Mesodermal cell (in vitro differentiated cells): ENCODE measurements around the gene MAMDC4.
"Not testable (repeated sequence)": the region's sequence is repeated elsewhere in the genome, so short reads cannot be mapped to it uniquely, and the experiment has no call there.

Experiments used
- H3K27ac ChIP-seq: 2 replicates; pipeline ENCODE4 v1.7.0; 2013; ENCODE audit warnings: mild to moderate bottlenecking, low read depth, low read length, moderate library complexity; ENCODE audit not compliant: severe bottlenecking
- H3K36me3 ChIP-seq: 2 replicates; pipeline ENCODE4 v1.7.1; 2013; ENCODE audit warnings: mild to moderate bottlenecking, low read length, moderate library complexity; ENCODE audit not compliant: control insufficient read depth, insufficient read depth
- H3K4me1 ChIP-seq: one replicate; pipeline ENCODE4 v1.7.1; 2013; ENCODE audit warnings: mild to moderate bottlenecking, low read length; ENCODE audit not compliant: insufficient read depth, control insufficient read depth, poor library complexity, severe bottlenecking
- H3K4me3 ChIP-seq: 2 replicates; pipeline ENCODE4 v1.7.0; 2013; ENCODE audit warnings: low read length, control low read depth, mild to moderate bottlenecking; ENCODE audit not compliant: insufficient read depth, poor library complexity, severe bottlenecking; ENCODE audit errors: extremely low read depth
- H3K9me3 ChIP-seq: 2 replicates; pipeline ENCODE4 v1.7.1; 2013; ENCODE audit warnings: mild to moderate bottlenecking, low read length, moderate library complexity; ENCODE audit not compliant: control insufficient read depth
- WGBS, 2 experiments: methylation state at CpG; one replicate each; pipeline ENCODE4 v1.1.5; 2013; ENCODE audit warnings: missing lambda C conversion rate in 2 of 2; ENCODE audit not compliant: insufficient coverage in 2 of 2; 5-methylcytosine and 5-hydroxymethylcytosine counted together

MAMDC4 gene

GRCh38 chr9:136860933-136861873, 9.1 kb downstream of the MAMDC4 start:
- Histone ChIP-seq H3K36me3 (peaks cover 63% of the 10 kb centered on the region), H3K9me3 (no peaks in the 10 kb centered on the region), H3K4me3 (no peak overlapping the region), H3K27ac (no peak overlapping the region), H3K4me1 (peaks cover 6% of the 10 kb centered on the region)
- WGBS, 2 experiments: 97% methylated on average over 16 to 20 of the region's 22 CpGs

GRCh38 chr9:136861874-136862457, 9.8 kb downstream of the MAMDC4 start:
- Histone ChIP-seq H3K36me3 (peaks cover 63% of the 10 kb centered on the region), H3K4me3 (no peak overlapping the region), H3K4me1 (peaks cover 6% of the 10 kb centered on the region), H3K27ac (no peak overlapping the region), H3K9me3 (peaks cover 1% of the 10 kb centered on the region)
- WGBS, 2 experiments: 95 to 98% methylated on average over 19 to 23 of the region's 26 CpGs

- Histone ChIP-seq H3K4me3 (no peak overlapping the region), H3K9me3 (peaks cover 12% of the 10 kb centered on the region), H3K27ac (no peak overlapping the region), H3K4me1 (peaks cover 6% of the 10 kb centered on the region), H3K36me3 (peaks cover 58% of the 10 kb centered on the region)
- 95 to 98% methylated on average over 27 to 29 of the region's 31 CpGs for WGBS, 2 experiments
These were observed 10.9 kb downstream of the MAMDC4 start for GRCh38 chr9:136862849-136863622.

- Histone ChIP-seq H3K9me3 (peaks cover 17% of the 10 kb centered on the region), H3K36me3 (peaks cover 57% of the 10 kb centered on the region), H3K4me1 (peaks cover 6% of the 10 kb centered on the region), H3K4me3 (no peak overlapping the region), H3K27ac (no peak overlapping the region)
- 98 to 99% methylated on average over 9 to 12 of the region's 12 CpGs for WGBS, 2 experiments
These were observed 11.6 kb downstream of the MAMDC4 start for GRCh38 chr9:136863623-136864273.

- 72 to 76% methylated on average over 7 to 11 of the region's 11 CpGs for WGBS, 2 experiments
- peak overlapping the region; percentile 10 for H3K27ac ChIP-seq
- peaks cover 21% of the 10 kb centered on the region for H3K9me3 ChIP-seq
- peaks cover 6% of the 10 kb centered on the region for H3K4me1 ChIP-seq
- H3K36me3 ChIP-seq: peaks cover 50% of the 10 kb centered on the region
- peak overlapping the region; percentile 82 for H3K4me3 ChIP-seq
These were observed 13.1 kb downstream of the MAMDC4 start for GRCh38 chr9:136865041-136865767.

- peaks cover 48% of the 10 kb centered on the region for H3K36me3 ChIP-seq
- peaks cover 6% of the 10 kb centered on the region for H3K4me1 ChIP-seq
- 0% methylated on average over 11 of the region's 20 CpGs; no CpG with 5 or more reads in 1 of the 2 experiments for WGBS, 2 experiments
- H3K27ac ChIP-seq: peak overlapping the region; percentile 41
- peaks cover 26% of the 10 kb centered on the region for H3K9me3 ChIP-seq
- H3K4me3 ChIP-seq: peak overlapping the region; percentile 82
These were observed 13.6 kb downstream of the MAMDC4 start for GRCh38 chr9:136865768-136866103.

- peak overlapping the region; percentile 82 for H3K4me3 ChIP-seq
- not testable (repeated sequence) for H3K27ac ChIP-seq, H3K4me1 ChIP-seq
- 95 to 97% methylated on average over 21 to 25 of the region's 29 CpGs for WGBS, 2 experiments
- H3K9me3 ChIP-seq: peaks cover 32% of the 10 kb centered on the region
- peaks cover 36% of the 10 kb centered on the region for H3K36me3 ChIP-seq
These were observed 14.8 kb downstream of the MAMDC4 start for GRCh38 chr9:136866898-136867421.

- WGBS, 2 experiments: 96% methylated on average over 10 to 14 of the region's 18 CpGs
- H3K4me3 ChIP-seq: no peak overlapping the region
These were observed 15.3 kb downstream of the MAMDC4 start for GRCh38 chr9:136867480-136867879.

GRCh38 chr9:136867917-136868316, 15.8 kb downstream of the MAMDC4 start:
- H3K4me3 ChIP-seq: no peak overlapping the region
- peaks cover 6% of the 10 kb centered on the region for H3K4me1 ChIP-seq
- no peak overlapping the region for H3K27ac ChIP-seq
- H3K36me3 ChIP-seq: peaks cover 26% of the 10 kb centered on the region
- peaks cover 39% of the 10 kb centered on the region for H3K9me3 ChIP-seq
- 97 to 98% methylated on average over 17 to 18 of the region's 18 CpGs for WGBS, 2 experiments

More at GRCh38 chr9:136867480-136867879, 15.3 kb downstream of the MAMDC4 start:
- Histone ChIP-seq H3K36me3 (peaks cover 30% of the 10 kb centered on the region), H3K9me3 (peaks cover 35% of the 10 kb centered on the region), H3K4me1 (peaks cover 6% of the 10 kb centered on the region), H3K27ac (no peak overlapping the region)
